Erythroblast (primary cell): ENCODE data around the gene MAPK10.

Experiments
- GATA1 ChIP-seq: IDR thresholded peaks from 2 replicates; pipeline ENCODE4 v1.6.1; 2011; ENCODE audit warnings: low read depth, mild to moderate bottlenecking, control low read depth, low read length, moderate library complexity
- POLR2A ChIP-seq: IDR thresholded peaks from 2 replicates; pipeline ENCODE4 v1.6.1; 2011; ENCODE audit warnings: mild to moderate bottlenecking, low read length

DNA sequence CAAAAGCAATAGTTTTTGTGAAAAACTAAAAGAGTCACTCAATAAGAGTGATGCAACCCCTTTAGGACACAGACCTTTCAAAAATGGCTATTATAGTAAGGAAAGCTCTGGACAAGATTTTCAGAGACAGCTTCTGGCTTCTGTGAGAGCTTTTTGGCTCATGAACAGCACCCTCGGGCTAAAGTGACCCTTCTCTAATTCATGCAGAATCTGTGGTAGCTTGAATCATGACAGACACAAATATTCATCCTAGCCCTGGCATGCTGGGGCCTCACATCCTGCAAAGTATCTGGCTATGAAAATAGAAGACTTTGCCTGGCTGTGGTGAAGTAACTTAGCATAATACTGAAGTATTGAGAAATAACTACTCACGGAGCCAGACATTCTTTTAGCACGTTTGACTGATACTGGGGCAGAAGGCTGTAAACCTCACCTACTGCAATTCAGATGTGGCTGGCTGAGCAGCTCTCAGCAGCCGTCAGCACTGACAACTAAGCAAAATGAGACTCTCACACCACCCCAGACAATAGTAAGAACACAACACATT is 327.3 kb downstream of the MAPK10 start:
- TF ChIP-seq POLR2A: no peak
- TF ChIP-seq GATA1: no peak
